AG04450 (cell line): ENCODE measurements around the gene CCDC61. TPM values are rescaled to one million over a fixed set of nuclear protein-coding genes. Genes with fewer than 3 reads are reported as not detected.

Source experiments
- CTCF ChIA-PET: fragments of 300-600, 350-600 bp; formaldehyde crosslinking; extraction: SDS; loops from one replicate; lab custom pipeline; 2022; ENCODE audit warnings: antibody characterized with exemption, inconsistent platforms; lab: Charles Lee
- POLR2A ChIA-PET: fragments of 350-600 bp; formaldehyde crosslinking; extraction: SDS; loops from one replicate; lab custom pipeline; 2021; ENCODE audit warnings: antibody characterized with exemption, inconsistent platforms; lab: Yijun Ruan, JAX
- DNase-seq: peaks from one replicate; pipeline ENCODE4 v3.0.0-alpha.2; 2011; ENCODE audit warnings: low read depth, low spot score
- H3K27ac ChIP-seq: one replicate; pipeline ENCODE4 v1.5.1; 2012; ENCODE audit warnings: low read depth, low read length, control low read depth
- H3K27me3 ChIP-seq: one replicate; pipeline ENCODE4 v1.6.0; 2012; ENCODE audit warnings: low read length; ENCODE audit not compliant: control insufficient read depth, insufficient read depth
- H3K4me3 ChIP-seq: 2 replicates; pipeline ENCODE4 v1.5.1; 2011; ENCODE audit warnings: mild to moderate bottlenecking, low read depth, low read length, control low read depth
- H3K9me3 ChIP-seq: 2 replicates; pipeline ENCODE4 v1.5.1; 2012; ENCODE audit warnings: low read length; ENCODE audit not compliant: control insufficient read depth, insufficient read depth
- CTCF ChIP-seq: IDR thresholded peaks from 2 replicates; pipeline ENCODE4 v1.5.1; 2011; ENCODE audit warnings: low read depth, low read length, control low read depth, inconsistent platforms
- polyA plus RNA-seq: library from polyadenylated mRNA; depleted of rRNA; stranded (reverse); fragments of >200 nt; gene quantifications from 2 replicates; pipeline ENCODE4 v1.2.3, GENCODE V29; 2011

The CCDC61 gene
- polyA plus RNA-seq, 1 experiment, result 4.2 TPM

- Histone ChIP-seq H3K4me3 (no peak overlapping the region), H3K9me3 (no peaks in the 10 kb centered on the region), H3K27ac (no peak overlapping the region), H3K27me3 (no peaks in the 10 kb centered on the region)
- ChIA-PET CTCF (interaction anchor here (0.7 to 1.4 kb wide), 3 partner anchors 8 to 85 kb away, joined by 3 to 6 read pairs (median 4); no protein-coding TSS in a partner anchor), POLR2A (no interaction called here)
- no peak for DNase-seq
- TF ChIP-seq CTCF, result no peak
Observed at GRCh38 chr19:46002678-46003275, 7.5 kb downstream of the CCDC61 start.

GRCh38 chr19:46006411-46006810 lies 11.1 kb downstream of the CCDC61 start:
- Histone ChIP-seq H3K27ac (no peak overlapping the region), H3K27me3 (no peaks in the 10 kb centered on the region), H3K4me3 (no peak overlapping the region), H3K9me3 (no peaks in the 10 kb centered on the region)
- ChIA-PET CTCF (interaction anchor here (0.7 to 1.0 kb wide), 2 partner anchors 21 to 22 kb away, joined by 3 to 4 read pairs; no protein-coding TSS in a partner anchor), POLR2A (interaction anchor here (0.7 kb wide), 1 partner anchor 11 kb away, joined by 4 read pairs; the partner anchor contains the start of gene CCDC61)
- no peak for DNase-seq
- TF ChIP-seq CTCF, result no peak

GRCh38 chr19:46009530-46010510 lies 14.6 kb downstream of the CCDC61 start:
- Histone ChIP-seq H3K27me3 (peaks cover 6% of the 10 kb centered on the region), H3K9me3 (no peaks in the 10 kb centered on the region), H3K4me3 (no peak overlapping the region), H3K27ac (no peak overlapping the region)
- CTCF ChIA-PET, result interaction anchor here (0.7 to 2.1 kb wide), 8 partner anchors 8 to 358 kb away, joined by 3 to 11 read pairs (median 4); partner anchors contain the start of gene CCDC61
- TF ChIP-seq CTCF, result peak; percentile 82
- POLR2A ChIA-PET, result interaction anchor here (0.6 kb wide), 2 partner anchors 146 to 831 kb away, joined by 3 to 6 read pairs; no protein-coding TSS in a partner anchor
- DNase-seq, result no peak

- ChIA-PET CTCF (no interaction called here), POLR2A (no interaction called here)
- 0 out of 2 replicates have a peak overlapping the region, but pooled peaks have one; percentile 7 for H3K4me3 ChIP-seq
- no peaks in the 10 kb centered on the region; the same call in 1 of the 2 replicates for H3K9me3 ChIP-seq
- no peak for DNase-seq
- H3K27me3 ChIP-seq, result peaks cover 18% of the 10 kb centered on the region
- no peak for TF ChIP-seq CTCF
- H3K27ac ChIP-seq, result no peak overlapping the region
Observed at GRCh38 chr19:46014534-46014933, 19.3 kb downstream of the CCDC61 start.
